Neural progenitor cell (in vitro differentiated cells): ENCODE measurements around the gene TSR1. TPM values are rescaled to one million over a fixed set of nuclear protein-coding genes. Genes with fewer than 3 reads are reported as not detected.

Experiments
- DNase-seq: peaks from one replicate; pipeline ENCODE4 v3.0.0-alpha.2; 2016; ENCODE audit warnings: low spot score
- H2AFZ ChIP-seq: fragments of 200-600 bp; sonication (generic); replicated peaks from 2 replicates; pipeline ENCODE4 v1.6.1; 2016; ENCODE audit warnings: antibody characterized with exemption
- H3F3A ChIP-seq: fragments of 200-600 bp; sonication (generic); 2 replicates; pipeline ENCODE4 v1.6.1; 2016; ENCODE audit warnings: antibody characterized with exemption, low read depth
- H3K27ac ChIP-seq: fragments of 200-600 bp; sonication (generic); 2 replicates; pipeline ENCODE4 v1.5.1; 2016; ENCODE audit warnings: mild to moderate bottlenecking
- H3K27me3 ChIP-seq: fragments of 200-600 bp; sonication (generic); 2 replicates; pipeline ENCODE4 v1.6.1; 2016; ENCODE audit warnings: mild to moderate bottlenecking, moderate library complexity
- H3K36me3 ChIP-seq: fragments of 200-600 bp; sonication (generic); 2 replicates; pipeline ENCODE4 v1.5.1; 2016
- H3K4me1 ChIP-seq: fragments of 200-600 bp; sonication (generic); 2 replicates; pipeline ENCODE4 v1.6.1; 2016; ENCODE audit warnings: mixed run types
- H3K4me2 ChIP-seq: fragments of 200-600 bp; sonication (generic); 2 replicates; pipeline ENCODE4 v1.6.1; 2016
- H3K4me3 ChIP-seq: fragments of 200-600 bp; sonication (generic); 2 replicates; pipeline ENCODE4 v1.5.1; 2016
- H3K79me2 ChIP-seq: fragments of 200-600 bp; sonication (generic); 2 replicates; pipeline ENCODE4 v1.6.1; 2016; ENCODE audit warnings: low read depth
- H3K9ac ChIP-seq: fragments of 200-600 bp; sonication (generic); 2 replicates; pipeline ENCODE4 v1.6.1; 2016
- H3K9me3 ChIP-seq: fragments of 200-600 bp; sonication (generic); 2 replicates; pipeline ENCODE4 v1.5.1; 2016; ENCODE audit warnings: low read depth
- H4K20me1 ChIP-seq: fragments of 200-600 bp; sonication (generic); 2 replicates; pipeline ENCODE4 v1.6.1; 2016; ENCODE audit warnings: low read depth
- H3K27ac Mint-ChIP-seq: 3 replicates; pipeline ENCODE4 v1.8.0; 2021; ENCODE audit warnings: mixed read lengths
- H3K27me3 Mint-ChIP-seq: 2 replicates; pipeline ENCODE4 v1.8.0; 2022; ENCODE audit warnings: low read depth, mild to moderate bottlenecking, inconsistent platforms, moderate library complexity, mixed read lengths; ENCODE audit not compliant: insufficient read depth
- H3K36me3 Mint-ChIP-seq: 3 replicates; pipeline ENCODE4 v1.8.0; 2021; ENCODE audit warnings: mixed read lengths
- H3K4me1 Mint-ChIP-seq: 3 replicates; pipeline ENCODE4 v1.8.0; 2021; ENCODE audit warnings: mixed read lengths
- H3K4me3 Mint-ChIP-seq: 3 replicates; pipeline ENCODE4 v1.8.0; 2021; ENCODE audit warnings: mild to moderate bottlenecking, moderate library complexity, mixed read lengths
- H3K9me3 Mint-ChIP-seq: 3 replicates; pipeline ENCODE4 v1.8.0; 2020; ENCODE audit warnings: mixed read lengths
- EZH2 ChIP-seq: fragments of 200-600 bp; sonication (generic); IDR thresholded peaks from 2 replicates; pipeline ENCODE4 v1.6.1; 2017; ENCODE audit warnings: antibody characterized with exemption, mild to moderate bottlenecking, moderate library complexity
- EZH2phosphoT487 ChIP-seq: fragments of 200-600 bp; sonication (generic); IDR thresholded peaks from 2 replicates; pipeline ENCODE4 v1.6.1; 2017; ENCODE audit warnings: antibody characterized with exemption
- total RNA-seq: library from RNA; depleted of rRNA; stranded (reverse); fragments of >200 nt; gene quantifications from 2 replicates; pipeline ENCODE4 v1.2.3, GENCODE V29; 2015; ENCODE audit warnings: low replicate concordance
- TF ChIP-seq, protein P1 (sequence below): fragments of 200-600 bp; sonication (generic); IDR thresholded peaks from 2 replicates; pipeline ENCODE4 v1.5.1; 2017; ENCODE audit warnings: antibody characterized with exemption, mild to moderate bottlenecking

Gene TSR1
- total RNA-seq, 1 donor from 2014 or later, result 42.2 TPM

DNA sequence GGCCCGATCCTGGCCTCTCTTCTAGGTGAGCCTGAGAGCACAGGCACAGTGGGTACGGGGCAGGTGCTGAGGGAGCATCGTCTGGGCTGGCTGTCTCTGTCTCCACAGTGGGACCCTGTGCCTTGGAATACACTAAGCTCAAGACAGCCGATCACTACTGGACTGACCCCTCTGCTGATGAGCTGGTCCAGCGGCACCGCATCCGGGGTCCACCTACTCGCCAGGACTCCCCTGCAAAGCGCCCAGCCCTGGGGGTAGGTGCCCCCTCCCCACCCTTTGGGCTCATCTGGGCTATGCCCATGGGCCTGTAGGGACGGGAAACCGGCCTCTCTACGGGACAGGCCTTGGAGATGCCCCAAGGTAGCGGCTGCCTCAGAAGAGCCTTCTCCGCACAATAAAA, 26.6 kb upstream of the TSR1 start:
- H3K9me3 Mint-ChIP-seq, result no peaks in the 10 kb centered on the region
- peaks cover 4% of the 10 kb centered on the region for H3K36me3 Mint-ChIP-seq
- H3K36me3 ChIP-seq, result no peaks in the 10 kb centered on the region
- peaks cover 2% of the 10 kb centered on the region for H3K27me3 Mint-ChIP-seq
- peaks cover 15% of the 10 kb centered on the region for H3K4me1 Mint-ChIP-seq
- no peak overlapping the region for H3K4me3 ChIP-seq
- H3K27ac Mint-ChIP-seq, result no peak overlapping the region
- H3K79me2 ChIP-seq, result no peaks in the 10 kb centered on the region
- H3F3A ChIP-seq, result peaks cover 4% of the 10 kb centered on the region
- no peak overlapping the region for H3K4me2 ChIP-seq
- H4K20me1 ChIP-seq, result no peaks in the 10 kb centered on the region
- H3K9ac ChIP-seq, result no peak overlapping the region
- H3K9me3 ChIP-seq, result no peaks in the 10 kb centered on the region
- no peak overlapping the region for H3K4me3 Mint-ChIP-seq
- no peaks in the 10 kb centered on the region for H3K27me3 ChIP-seq
- no peak overlapping the region for H3K27ac ChIP-seq
- TF ChIP-seq, protein P1, sequence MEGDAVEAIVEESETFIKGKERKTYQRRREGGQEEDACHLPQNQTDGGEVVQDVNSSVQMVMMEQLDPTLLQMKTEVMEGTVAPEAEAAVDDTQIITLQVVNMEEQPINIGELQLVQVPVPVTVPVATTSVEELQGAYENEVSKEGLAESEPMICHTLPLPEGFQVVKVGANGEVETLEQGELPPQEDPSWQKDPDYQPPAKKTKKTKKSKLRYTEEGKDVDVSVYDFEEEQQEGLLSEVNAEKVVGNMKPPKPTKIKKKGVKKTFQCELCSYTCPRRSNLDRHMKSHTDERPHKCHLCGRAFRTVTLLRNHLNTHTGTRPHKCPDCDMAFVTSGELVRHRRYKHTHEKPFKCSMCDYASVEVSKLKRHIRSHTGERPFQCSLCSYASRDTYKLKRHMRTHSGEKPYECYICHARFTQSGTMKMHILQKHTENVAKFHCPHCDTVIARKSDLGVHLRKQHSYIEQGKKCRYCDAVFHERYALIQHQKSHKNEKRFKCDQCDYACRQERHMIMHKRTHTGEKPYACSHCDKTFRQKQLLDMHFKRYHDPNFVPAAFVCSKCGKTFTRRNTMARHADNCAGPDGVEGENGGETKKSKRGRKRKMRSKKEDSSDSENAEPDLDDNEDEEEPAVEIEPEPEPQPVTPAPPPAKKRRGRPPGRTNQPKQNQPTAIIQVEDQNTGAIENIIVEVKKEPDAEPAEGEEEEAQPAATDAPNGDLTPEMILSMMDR, result no peak
- TF ChIP-seq EZH2phosphoT487 (no peak), EZH2 (no peak)
- no peak overlapping the region for H2AFZ ChIP-seq
- no peak for DNase-seq
- no peaks in the 10 kb centered on the region for H3K4me1 ChIP-seq

DNA sequence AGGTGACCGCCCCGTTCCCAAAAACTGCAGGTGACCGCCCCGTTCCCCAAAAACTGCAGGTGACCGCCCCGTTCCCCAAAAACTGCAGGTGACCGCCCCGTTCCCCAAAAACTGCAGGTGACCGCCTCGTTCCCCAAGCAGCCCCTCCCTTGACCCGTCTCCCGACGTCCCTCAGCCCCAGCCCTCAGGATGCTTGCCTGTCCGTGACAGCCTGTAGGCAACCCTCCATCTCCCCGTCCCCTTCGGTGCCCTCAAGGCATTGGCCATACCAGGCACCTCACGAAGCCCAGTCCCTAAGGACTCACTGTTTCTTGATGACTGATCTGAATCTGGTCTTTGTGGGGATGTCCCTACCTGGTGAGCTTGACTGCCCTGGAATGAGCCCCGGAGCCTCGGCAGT, 26.2 kb upstream of the TSR1 start:
- H3K9me3 Mint-ChIP-seq, result no peaks in the 10 kb centered on the region
- no peak overlapping the region for H3K4me3 Mint-ChIP-seq
- no peaks in the 10 kb centered on the region for H3K36me3 ChIP-seq

DNA sequence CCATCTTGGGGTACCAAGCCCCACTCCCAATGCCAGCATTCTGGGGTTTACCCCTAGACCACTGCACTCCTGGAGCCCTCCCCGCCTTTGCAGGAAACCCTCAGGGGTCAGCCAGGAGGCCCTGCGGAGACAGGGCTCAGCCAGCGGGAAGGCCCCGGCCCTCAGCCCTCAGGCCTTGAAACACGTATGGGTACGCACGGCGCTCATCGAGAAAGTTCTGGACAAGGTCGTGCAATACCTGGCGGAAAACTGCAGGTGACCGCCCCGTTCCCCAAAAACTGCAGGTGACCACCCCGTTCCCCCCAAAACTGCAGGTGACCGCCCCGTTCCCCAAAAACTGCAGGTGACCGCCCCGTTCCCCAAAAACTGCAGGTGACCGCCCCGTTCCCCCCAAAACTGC, 25.8 kb upstream of the TSR1 start:
- no peak overlapping the region for H3K9ac ChIP-seq
- H3K9me3 ChIP-seq, result no peaks in the 10 kb centered on the region
- H3K27me3 ChIP-seq, result no peaks in the 10 kb centered on the region
- no peaks in the 10 kb centered on the region for H4K20me1 ChIP-seq
- H2AFZ ChIP-seq, result no peak overlapping the region
- H3K9me3 Mint-ChIP-seq, result no peaks in the 10 kb centered on the region
- no peak overlapping the region for H3K27ac ChIP-seq
- H3K4me3 ChIP-seq, result no peak overlapping the region
- no peaks in the 10 kb centered on the region for H3K4me1 ChIP-seq
- DNase-seq, result no peak
- peaks cover 6% of the 10 kb centered on the region for H3K36me3 Mint-ChIP-seq
- H3K27ac Mint-ChIP-seq, result no peak overlapping the region
- H3F3A ChIP-seq, result peaks cover 4% of the 10 kb centered on the region
- H3K4me3 Mint-ChIP-seq, result no peak overlapping the region
- peaks cover under 1% of the 10 kb centered on the region for H3K27me3 Mint-ChIP-seq
- TF ChIP-seq, protein P1, result no peak
- no peak for TF ChIP-seq EZH2phosphoT487
- TF ChIP-seq EZH2, result no peak
- H3K4me2 ChIP-seq, result no peak overlapping the region
- H3K36me3 ChIP-seq, result no peaks in the 10 kb centered on the region
- H3K79me2 ChIP-seq, result no peaks in the 10 kb centered on the region
- H3K4me1 Mint-ChIP-seq, result peaks cover 14% of the 10 kb centered on the region

More for the DNA sequence above, 26.2 kb upstream of the TSR1 start:
- peaks cover 6% of the 10 kb centered on the region for H3K36me3 Mint-ChIP-seq
- peaks cover 2% of the 10 kb centered on the region for H3K27me3 Mint-ChIP-seq
- Histone ChIP-seq H3K4me2 (no peak overlapping the region), H3K9ac (no peak overlapping the region), H4K20me1 (no peaks in the 10 kb centered on the region), H3K9me3 (no peaks in the 10 kb centered on the region), H3F3A (peaks cover 4% of the 10 kb centered on the region), H3K79me2 (no peaks in the 10 kb centered on the region), H3K27ac (no peak overlapping the region), H3K27me3 (no peaks in the 10 kb centered on the region), H2AFZ (no peak overlapping the region), H3K4me1 (no peaks in the 10 kb centered on the region), H3K4me3 (no peak overlapping the region)
- no peak for DNase-seq
- no peak for TF ChIP-seq EZH2
- TF ChIP-seq, protein P1, result no peak
- no peak for TF ChIP-seq EZH2phosphoT487
- H3K27ac Mint-ChIP-seq, result no peak overlapping the region
- peaks cover 15% of the 10 kb centered on the region for H3K4me1 Mint-ChIP-seq
